Measurements from ENCODE around the gene OR2F1.

The OR2F1 gene

GRCh38 chr7:143953421-143953820 is 1.2 kb upstream of the OR2F1 start:
- TF ChIP-seq, protein P1, sequence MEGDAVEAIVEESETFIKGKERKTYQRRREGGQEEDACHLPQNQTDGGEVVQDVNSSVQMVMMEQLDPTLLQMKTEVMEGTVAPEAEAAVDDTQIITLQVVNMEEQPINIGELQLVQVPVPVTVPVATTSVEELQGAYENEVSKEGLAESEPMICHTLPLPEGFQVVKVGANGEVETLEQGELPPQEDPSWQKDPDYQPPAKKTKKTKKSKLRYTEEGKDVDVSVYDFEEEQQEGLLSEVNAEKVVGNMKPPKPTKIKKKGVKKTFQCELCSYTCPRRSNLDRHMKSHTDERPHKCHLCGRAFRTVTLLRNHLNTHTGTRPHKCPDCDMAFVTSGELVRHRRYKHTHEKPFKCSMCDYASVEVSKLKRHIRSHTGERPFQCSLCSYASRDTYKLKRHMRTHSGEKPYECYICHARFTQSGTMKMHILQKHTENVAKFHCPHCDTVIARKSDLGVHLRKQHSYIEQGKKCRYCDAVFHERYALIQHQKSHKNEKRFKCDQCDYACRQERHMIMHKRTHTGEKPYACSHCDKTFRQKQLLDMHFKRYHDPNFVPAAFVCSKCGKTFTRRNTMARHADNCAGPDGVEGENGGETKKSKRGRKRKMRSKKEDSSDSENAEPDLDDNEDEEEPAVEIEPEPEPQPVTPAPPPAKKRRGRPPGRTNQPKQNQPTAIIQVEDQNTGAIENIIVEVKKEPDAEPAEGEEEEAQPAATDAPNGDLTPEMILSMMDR (IDR thresholded peaks at IDR 0.05; ENCODE audit: low read depth, low read length) = no peak

DNA sequence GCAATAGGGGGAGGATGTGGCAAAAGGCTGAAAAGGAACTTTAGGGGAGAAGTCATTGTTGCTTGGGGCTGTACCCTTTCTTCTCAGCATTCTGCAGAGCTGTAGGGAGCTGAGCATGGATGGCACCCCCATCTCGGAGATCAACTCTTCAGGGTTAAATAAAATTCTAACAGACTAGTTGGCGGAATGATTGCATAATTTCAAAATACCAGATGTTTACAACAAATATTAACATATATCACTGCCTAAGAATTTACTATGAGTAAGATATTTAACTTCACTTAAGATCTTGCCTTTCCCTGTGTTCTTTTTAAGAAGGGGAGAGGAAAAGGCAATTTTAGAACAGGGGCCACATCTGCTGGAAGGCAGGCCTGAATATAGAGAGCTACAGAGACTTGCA is 509 bp upstream of the OR2F1 start:
- no peak for DNase-seq (ENCODE audit: low read depth in 2 of 2)
- TF ChIP-seq, protein P1 (IDR thresholded peaks at IDR 0.05; ENCODE audit: low read depth, low read length) = no peak
- H3K4me3 ChIP-seq (replicated peaks in 1 of 2; ENCODE audit: low read depth in 2 of 2, low read length in 2 of 2) = no peak overlapping the region

More at GRCh38 chr7:143953421-143953820, 1.2 kb upstream of the OR2F1 start:
- no peak for DNase-seq (ENCODE audit: low read depth in 2 of 2)
- H3K4me3 ChIP-seq (replicated peaks in 1 of 2; ENCODE audit: low read depth in 2 of 2, low read length in 2 of 2) = no peak overlapping the region

- peak; percentile 25 to 32 for DNase-seq (ENCODE audit: low read depth in 2 of 2)
- TF ChIP-seq, protein P1 (IDR thresholded peaks at IDR 0.05; ENCODE audit: low read depth, low read length) = no peak
- no peak overlapping the region for H3K4me3 ChIP-seq (replicated peaks in 1 of 2; ENCODE audit: low read depth in 2 of 2, low read length in 2 of 2)
Observed at GRCh38 chr7:143958781-143959180, 4.1 kb downstream of the OR2F1 start.

GRCh38 chr7:143960813-143961610 is 6.4 kb downstream of the OR2F1 start:
- TF ChIP-seq, protein P1 (IDR thresholded peaks at IDR 0.05; ENCODE audit: low read depth, low read length) = no peak
- DNase-seq (ENCODE audit: low read depth in 2 of 2) = peak in 1 of 2 donors; percentile 30
- no peak overlapping the region for H3K4me3 ChIP-seq (replicated peaks in 1 of 2; ENCODE audit: low read depth in 2 of 2, low read length in 2 of 2)

DNA sequence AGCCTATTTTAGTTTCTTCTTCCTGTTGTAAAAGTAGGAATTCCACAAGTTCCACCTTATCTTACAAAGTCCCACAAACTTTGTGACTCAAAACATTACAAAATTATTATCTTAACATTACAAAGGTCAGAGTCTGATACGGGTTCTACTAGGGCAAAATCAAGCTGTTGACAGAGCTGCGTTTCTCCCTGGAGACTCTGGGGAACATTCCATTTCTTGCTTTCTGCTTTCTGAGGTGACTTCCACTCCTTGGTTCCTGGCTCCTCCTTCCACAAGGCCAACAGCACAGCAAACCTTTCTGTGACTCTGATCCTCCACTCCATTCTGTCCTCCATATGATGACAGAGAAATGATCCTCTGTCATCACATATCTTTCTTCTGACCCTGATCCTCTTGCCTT is 10.6 kb downstream of the OR2F1 start:
- H3K4me3 ChIP-seq (replicated peaks in 1 of 2; ENCODE audit: low read depth in 2 of 2, low read length in 2 of 2) = no peak overlapping the region
- peak; percentile 12 to 35 for DNase-seq (ENCODE audit: low read depth in 2 of 2)
- TF ChIP-seq, protein P1 (IDR thresholded peaks at IDR 0.05; ENCODE audit: low read depth, low read length) = no peak

DNA sequence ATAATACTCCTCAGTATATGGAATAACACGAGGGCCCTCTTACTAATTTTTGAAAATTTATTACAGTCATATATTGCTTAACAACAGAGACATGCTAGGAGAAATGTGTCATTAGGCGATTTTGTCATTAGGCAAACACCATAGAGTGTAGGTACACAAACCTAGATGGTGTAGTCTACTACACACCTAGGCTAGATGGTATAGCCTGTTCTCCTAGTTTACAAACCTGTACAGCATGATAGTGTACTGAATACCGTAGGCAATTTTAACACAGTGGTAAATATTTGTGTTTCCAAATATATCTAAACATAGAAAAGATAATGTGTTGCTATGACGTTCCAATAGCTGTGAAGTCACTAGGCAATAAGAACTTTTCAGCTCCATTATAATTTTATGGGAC is 12.8 kb downstream of the OR2F1 start:
- TF ChIP-seq, protein P1 (IDR thresholded peaks at IDR 0.05; ENCODE audit: low read depth, low read length) = no peak
- DNase-seq (ENCODE audit: low read depth in 2 of 2) = no peak

More for the DNA sequence above, 12.8 kb downstream of the OR2F1 start:
- H3K4me3 ChIP-seq (replicated peaks in 1 of 2; ENCODE audit: low read depth in 2 of 2, low read length in 2 of 2) = no peak overlapping the region

Measured in cardiac fibroblast (primary cell).